Stimulated activated CD8-positive, alpha-beta memory T cell treated with anti-CD3 and anti-CD28 coated beads, Interleukin-7, amount 100 ng/mL, for 4 hours (primary cell): ENCODE measurements around the gene HEPACAM2.

Source experiments
- DNase-seq, 2 donors: peaks; one replicate each; pipeline ENCODE4 v3.0.0-alpha.2; 2020; ENCODE audit warnings: low read depth in 2 of 2

HEPACAM2 gene

GRCh38 chr7:93147363-93147762, 78.9 kb downstream of the HEPACAM2 start:
- peak; percentile 13 to 29 for DNase-seq

- no peak for DNase-seq
Measured at GRCh38 chr7:93146472-93147141, 79.7 kb downstream of the HEPACAM2 start.

DNA sequence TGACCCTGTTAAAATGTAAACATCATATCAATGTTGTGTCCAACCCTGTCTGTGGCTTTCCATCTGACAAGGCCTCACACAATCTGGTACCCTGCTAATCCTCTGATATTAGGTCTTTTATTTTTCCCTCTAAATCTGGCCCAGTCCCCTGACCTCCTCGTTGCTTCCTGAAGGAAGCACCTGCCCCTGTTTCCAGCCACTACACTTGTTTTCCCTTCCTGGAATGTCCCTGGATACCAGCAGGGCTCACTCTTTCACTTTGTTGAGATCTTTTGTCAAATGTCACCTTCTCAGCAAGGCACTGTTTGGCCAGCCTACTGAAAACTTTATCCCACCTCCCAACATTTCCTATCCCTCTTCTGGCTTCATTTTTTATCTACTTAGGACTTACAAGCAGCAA, 80.2 kb downstream of the HEPACAM2 start:
- no peak for DNase-seq

GRCh38 chr7:93145354-93145753, 80.9 kb downstream of the HEPACAM2 start:
- no peak for DNase-seq

DNA sequence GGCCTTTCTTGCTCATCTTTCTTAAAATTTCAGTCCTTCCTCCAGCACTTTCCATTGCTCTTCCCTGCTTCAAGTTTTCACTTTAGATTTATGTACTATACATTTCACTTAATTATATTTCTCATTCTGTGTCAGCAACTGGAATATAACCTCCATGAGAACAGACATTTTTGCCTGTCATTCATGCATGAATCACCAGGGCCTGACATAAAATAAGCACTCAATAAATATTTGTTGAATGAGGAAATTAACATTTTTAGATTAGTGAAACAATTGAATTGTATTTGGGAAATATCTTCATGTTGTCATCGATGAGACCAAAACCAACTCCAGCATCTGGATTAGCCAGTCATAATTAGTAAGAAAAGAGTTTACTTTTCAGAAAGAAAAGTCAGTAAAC, 84.1 kb downstream of the HEPACAM2 start:
- DNase-seq = no peak

DNA sequence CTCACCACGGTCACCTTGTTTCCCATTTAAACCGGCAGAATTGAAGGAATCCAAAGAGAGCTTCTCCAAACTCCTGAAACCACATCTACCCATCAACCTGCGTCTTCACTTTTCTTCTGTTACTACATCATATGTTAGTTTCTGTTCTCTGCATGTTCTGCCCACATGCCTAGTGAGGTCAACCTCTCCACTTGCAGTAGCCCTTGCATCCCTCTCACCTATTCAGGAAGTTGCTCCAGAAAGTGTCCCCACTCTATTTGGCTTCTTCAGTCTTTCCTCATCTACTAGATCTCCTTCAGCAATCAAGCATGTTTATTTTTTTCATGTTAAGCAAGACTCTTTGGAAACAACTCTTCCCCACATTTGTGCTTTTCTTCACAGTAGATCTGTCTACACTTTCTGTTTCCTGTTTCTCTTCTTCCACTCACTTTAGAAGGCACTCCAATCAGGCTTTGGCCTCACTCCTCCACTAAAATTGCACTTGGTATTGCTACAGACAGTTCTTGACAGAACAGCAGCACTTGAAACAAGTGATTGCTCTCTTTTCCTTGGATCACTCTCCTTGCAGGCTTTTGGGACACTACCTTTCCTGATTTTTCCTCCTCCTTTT, 85.6 kb downstream of the HEPACAM2 start:
- DNase-seq = no peak

- no peak for DNase-seq
Measured at GRCh38 chr7:93138576-93138975, 87.7 kb downstream of the HEPACAM2 start.
